Activated naive CD8-positive, alpha-beta T cell treated with anti-CD3 and anti-CD28 coated beads, Interleukin-2, amount 50 U/mL, for 16 hours (primary cell): ENCODE data around the gene L1CAM.
"Not testable (repeated sequence)": the region's sequence is repeated elsewhere in the genome, so short reads cannot be mapped to it uniquely, and the experiment has no call there.

Source experiments
- DNase-seq: peaks from one replicate; pipeline ENCODE4 v3.0.0-alpha.2; 2020; ENCODE audit warnings: low read depth, low spot score

L1CAM gene

GRCh38 chrX:153828723-153829548 lies 57.0 kb downstream of the L1CAM start:
- no peak for DNase-seq

- DNase-seq, result no peak
Observed at GRCh38 chrX:153828308-153828707, 57.7 kb downstream of the L1CAM start.

GRCh38 chrX:153827903-153828302 lies 58.1 kb downstream of the L1CAM start:
- no peak for DNase-seq

GRCh38 chrX:153827016-153827415 lies 59.0 kb downstream of the L1CAM start:
- DNase-seq, result no peak

- DNase-seq, result no peak
Observed at GRCh38 chrX:153825042-153825441, 60.9 kb downstream of the L1CAM start.

DNA sequence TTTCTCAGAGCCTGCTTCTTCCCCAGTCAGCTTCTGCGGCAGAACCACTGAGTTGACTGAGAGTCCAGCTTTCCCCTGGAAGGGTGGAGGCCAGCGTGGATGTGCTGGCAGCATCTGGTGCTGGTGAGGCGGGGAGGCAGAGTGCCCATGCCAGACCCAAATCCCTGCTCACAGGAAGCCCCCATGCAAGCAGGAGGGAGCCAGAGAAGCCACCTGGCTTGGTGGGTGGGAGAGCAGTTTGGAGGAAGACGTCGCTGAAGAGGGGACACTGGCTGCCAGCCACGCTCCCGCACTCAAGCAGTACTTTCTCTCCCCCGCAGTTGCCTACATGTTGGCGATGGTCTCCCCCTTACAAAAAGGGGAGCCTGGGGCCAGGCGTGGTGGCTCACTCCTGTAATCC lies 61.6 kb downstream of the L1CAM start:
- DNase-seq, result no peak

DNA sequence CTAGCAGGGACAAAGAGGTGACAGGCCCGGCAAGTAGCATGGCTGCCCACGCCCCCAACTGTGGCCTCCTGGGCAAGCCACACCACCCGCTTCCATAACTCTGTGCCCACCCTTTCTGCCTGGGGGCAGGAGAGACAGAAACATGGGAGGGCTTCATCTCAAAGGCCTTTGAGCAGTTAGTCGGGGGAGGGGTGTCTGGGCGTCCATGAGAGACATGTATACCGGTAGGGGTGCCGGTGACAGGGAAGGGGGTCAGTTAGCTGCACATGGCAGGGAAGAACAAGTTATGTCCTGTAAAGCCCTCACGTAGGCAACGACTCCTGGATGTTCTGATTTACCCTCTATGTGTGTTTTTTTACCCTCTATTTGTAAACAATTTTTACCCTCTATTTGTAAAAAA lies 64.9 kb downstream of the L1CAM start:
- no peak for DNase-seq

GRCh38 chrX:153820601-153821000 lies 65.4 kb downstream of the L1CAM start:
- no peak for DNase-seq

DNA sequence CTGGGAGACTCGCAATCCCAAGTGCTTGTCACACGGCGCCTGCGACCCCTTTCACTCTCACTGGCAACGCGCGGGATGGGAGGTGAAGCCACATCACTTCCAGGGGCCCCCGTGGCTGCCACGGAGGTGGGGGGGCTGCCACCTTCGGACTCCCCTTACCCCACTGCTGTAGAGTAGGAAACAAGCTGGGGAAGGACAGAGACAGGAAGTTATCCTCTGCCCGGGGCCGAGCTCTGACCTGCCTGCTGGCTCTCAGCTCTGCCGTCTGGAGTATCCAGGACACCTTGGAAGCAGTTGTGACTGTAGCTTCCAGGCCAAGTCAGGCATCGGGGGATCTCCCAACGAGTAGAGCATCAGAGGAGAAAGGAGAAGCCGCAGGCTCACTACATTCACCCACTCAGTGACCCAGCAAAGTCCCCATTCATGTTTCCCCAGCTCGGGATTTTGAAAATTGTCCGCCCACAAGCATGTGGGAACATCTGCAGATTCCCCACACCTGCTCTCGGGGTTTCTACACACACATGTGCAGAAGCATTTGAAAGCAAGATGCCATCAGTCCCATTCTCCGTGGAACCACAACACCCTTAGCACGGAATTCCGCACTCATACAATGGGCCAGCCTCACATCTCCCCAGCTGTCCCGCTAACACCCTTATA lies 66.5 kb downstream of the L1CAM start:
- DNase-seq, result no peak

DNA sequence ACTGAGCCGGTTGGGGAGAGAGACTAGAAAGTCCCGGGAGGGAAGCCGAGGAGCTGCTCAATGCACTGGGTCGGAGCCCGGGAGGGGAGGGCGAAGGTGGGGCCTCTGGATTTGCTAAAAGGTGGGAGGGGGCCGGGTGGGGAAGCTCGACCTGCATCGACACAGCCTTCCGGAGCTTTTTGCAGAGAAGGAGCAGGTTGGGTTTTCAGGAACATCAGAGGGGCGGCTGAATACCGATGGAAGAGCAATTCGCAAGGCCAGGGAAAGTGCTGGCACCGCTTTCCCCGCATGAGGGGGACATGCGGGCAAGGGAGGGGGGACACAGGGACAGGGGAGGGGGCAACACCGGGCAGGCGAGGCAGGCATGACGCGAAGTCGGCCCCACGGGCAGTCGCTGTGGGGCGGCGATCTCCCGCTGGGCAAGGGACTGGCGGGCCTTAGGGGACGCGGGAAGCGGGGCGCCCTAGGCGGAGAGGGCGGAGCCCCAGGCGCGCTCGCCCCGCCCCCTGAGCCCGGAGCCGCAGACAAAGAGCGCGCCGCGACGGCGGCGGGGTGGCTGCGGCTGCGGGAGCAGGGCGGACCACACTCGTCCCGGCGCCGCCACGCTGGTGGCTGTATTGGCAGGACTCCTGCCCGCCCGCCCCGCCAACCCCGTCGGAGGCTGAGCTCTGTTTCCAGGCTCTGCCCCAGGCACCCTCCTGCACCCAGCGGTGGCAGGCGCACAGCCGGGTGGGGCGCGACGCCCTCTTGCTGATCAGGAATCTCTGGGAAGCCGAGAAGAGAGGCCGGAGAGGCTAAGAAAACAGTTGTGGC lies 67.2 kb downstream of the L1CAM start:
- no peak for DNase-seq

- not testable (repeated sequence) for DNase-seq
Observed at GRCh38 chrX:153818064-153818463, 67.9 kb downstream of the L1CAM start.

GRCh38 chrX:153816831-153817690 lies 68.9 kb downstream of the L1CAM start:
- no peak for DNase-seq

DNA sequence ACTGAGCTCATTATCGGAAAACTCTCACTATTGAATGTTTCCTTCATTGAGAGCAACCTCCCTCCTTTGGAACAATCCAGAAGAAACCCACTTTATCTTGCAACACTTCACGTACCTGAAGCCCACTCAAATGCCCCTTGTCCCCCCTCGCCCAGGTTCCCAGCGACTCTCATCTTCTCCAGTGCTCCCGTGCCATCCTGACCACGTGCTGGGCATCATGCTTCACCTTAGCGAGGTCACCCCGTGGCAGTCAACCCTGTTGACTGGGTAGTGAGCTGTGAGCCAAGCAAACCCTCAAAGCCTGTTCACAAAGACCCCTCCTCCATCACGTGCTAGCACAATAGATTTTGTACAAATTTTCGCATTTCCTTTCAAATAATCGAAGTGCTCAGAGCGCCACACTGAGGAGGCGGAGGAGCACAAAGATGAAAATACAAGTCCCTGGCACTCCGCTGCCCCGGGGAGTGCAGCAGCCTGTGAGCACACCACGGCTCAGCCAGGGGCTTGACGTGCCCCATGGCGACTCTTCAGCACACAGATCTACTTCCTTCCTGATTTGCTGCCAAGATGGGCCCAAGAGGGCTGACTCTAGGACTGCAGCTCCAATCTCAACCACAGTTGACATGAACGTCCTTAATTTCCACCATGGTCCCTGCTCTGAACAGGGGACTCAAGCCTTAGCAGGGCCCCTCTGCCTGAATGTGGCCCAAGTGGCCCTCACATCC lies 71.2 kb downstream of the L1CAM start:
- DNase-seq, result no peak

GRCh38 chrX:153813161-153813560 lies 72.8 kb downstream of the L1CAM start:
- no peak for DNase-seq

GRCh38 chrX:153812220-153812619 lies 73.8 kb downstream of the L1CAM start:
- DNase-seq, result no peak
